Endothelial cell (in vitro differentiated cells): ENCODE results near the gene BANP. TPM values are rescaled to one million over a fixed set of nuclear protein-coding genes. Genes with fewer than 3 reads are reported as not detected.
"Not testable (repeated sequence)": the region's sequence is repeated elsewhere in the genome, so short reads cannot be mapped to it uniquely, and the experiment has no call there.

ENCODE experiments used
- DNase-seq: peaks from one replicate; pipeline ENCODE4 v3.0.0; 2021; ENCODE audit warnings: low spot score
- H3K27ac Mint-ChIP-seq: one replicate; pipeline ENCODE4 v1.8.0; 2021; ENCODE audit warnings: mixed read lengths, inconsistent platforms; ENCODE audit not compliant: unreplicated experiment
- H3K27me3 Mint-ChIP-seq: one replicate; pipeline ENCODE4 v1.8.0; 2021; ENCODE audit warnings: mild to moderate bottlenecking, moderate library complexity, mixed read lengths, inconsistent platforms; ENCODE audit not compliant: unreplicated experiment
- H3K36me3 Mint-ChIP-seq: one replicate; pipeline ENCODE4 v1.8.0; 2021; ENCODE audit warnings: mild to moderate bottlenecking, low read depth, mixed read lengths, inconsistent platforms; ENCODE audit not compliant: unreplicated experiment
- H3K4me1 Mint-ChIP-seq: one replicate; pipeline ENCODE4 v1.8.0; 2021; ENCODE audit warnings: mild to moderate bottlenecking, mixed read lengths, inconsistent platforms; ENCODE audit not compliant: unreplicated experiment
- H3K4me3 Mint-ChIP-seq: one replicate; pipeline ENCODE4 v1.8.0; 2021; ENCODE audit warnings: mild to moderate bottlenecking, mixed read lengths, inconsistent platforms; ENCODE audit not compliant: unreplicated experiment
- H3K9me3 Mint-ChIP-seq: one replicate; pipeline ENCODE4 v1.8.0; 2021; ENCODE audit warnings: mixed read lengths, inconsistent platforms; ENCODE audit not compliant: unreplicated experiment
- CTCF ChIP-seq: fragments of 200-600 bp; sonication (generic); IDR thresholded peaks from one replicate; pipeline ENCODE4 v1.5.0; 2021; ENCODE audit warnings: antibody characterized with exemption; ENCODE audit not compliant: unreplicated experiment
- total RNA-seq: library from RNA; stranded (reverse); fragmentation: NEBNext Ultra II Directional; extraction: Animal tissue kit (Norgen Biotek cat#: 25700); gene quantifications from one replicate; pipeline ENCODE4 v1.2.1, GENCODE V29; 2021; ENCODE audit not compliant: unreplicated experiment

Gene BANP
- total RNA-seq, 1 donor from 2014 or later: 33.3 TPM

- no peak overlapping the region for H3K27ac Mint-ChIP-seq
- no peak for DNase-seq
- peaks cover 23% of the 10 kb centered on the region for H3K36me3 Mint-ChIP-seq
- no peak overlapping the region for H3K4me3 Mint-ChIP-seq
- H3K4me1 Mint-ChIP-seq: peaks cover 10% of the 10 kb centered on the region
- TF ChIP-seq CTCF: no peak
- H3K9me3 Mint-ChIP-seq: no peaks in the 10 kb centered on the region
- H3K27me3 Mint-ChIP-seq: peaks cover 5% of the 10 kb centered on the region
These were observed 63.1 kb downstream of the BANP start for GRCh38 chr16:88014252-88014781.

GRCh38 chr16:88014954-88015805, 63.9 kb downstream of the BANP start:
- TF ChIP-seq CTCF: no peak
- peaks cover 10% of the 10 kb centered on the region for H3K4me1 Mint-ChIP-seq
- DNase-seq: no peak
- no peaks in the 10 kb centered on the region for H3K9me3 Mint-ChIP-seq
- H3K36me3 Mint-ChIP-seq: peaks cover 17% of the 10 kb centered on the region
- H3K27me3 Mint-ChIP-seq: peaks cover 5% of the 10 kb centered on the region
- no peak overlapping the region for H3K4me3 Mint-ChIP-seq
- no peak overlapping the region for H3K27ac Mint-ChIP-seq

GRCh38 chr16:88015806-88016140, 64.5 kb downstream of the BANP start:
- no peak overlapping the region for H3K27ac Mint-ChIP-seq
- no peak for DNase-seq
- H3K4me3 Mint-ChIP-seq: no peak overlapping the region
- H3K36me3 Mint-ChIP-seq: peaks cover 14% of the 10 kb centered on the region
- peaks cover 5% of the 10 kb centered on the region for H3K27me3 Mint-ChIP-seq
- TF ChIP-seq CTCF: no peak
- H3K9me3 Mint-ChIP-seq: no peaks in the 10 kb centered on the region
- H3K4me1 Mint-ChIP-seq: peaks cover 13% of the 10 kb centered on the region

- Mint-ChIP-seq H3K4me1 (peaks cover 13% of the 10 kb centered on the region), H3K27ac (peak overlapping the region; percentile 5), H3K36me3 (peaks cover 11% of the 10 kb centered on the region)
- not testable (repeated sequence) for H3K4me3 Mint-ChIP-seq, H3K9me3 Mint-ChIP-seq, DNase-seq, H3K27me3 Mint-ChIP-seq
These were observed 65.2 kb downstream of the BANP start for GRCh38 chr16:88016386-88016785.

GRCh38 chr16:88016964-88017363, 65.7 kb downstream of the BANP start:
- Mint-ChIP-seq H3K4me3 (no peak overlapping the region), H3K36me3 (peaks cover 11% of the 10 kb centered on the region), H3K27ac (peak overlapping the region; percentile 5), H3K4me1 (peaks cover 13% of the 10 kb centered on the region), H3K9me3 (no peaks in the 10 kb centered on the region), H3K27me3 (peaks cover 2% of the 10 kb centered on the region)
- no peak for TF ChIP-seq CTCF
- DNase-seq: no peak
